ENCODE results near the gene STN1.

DNA sequence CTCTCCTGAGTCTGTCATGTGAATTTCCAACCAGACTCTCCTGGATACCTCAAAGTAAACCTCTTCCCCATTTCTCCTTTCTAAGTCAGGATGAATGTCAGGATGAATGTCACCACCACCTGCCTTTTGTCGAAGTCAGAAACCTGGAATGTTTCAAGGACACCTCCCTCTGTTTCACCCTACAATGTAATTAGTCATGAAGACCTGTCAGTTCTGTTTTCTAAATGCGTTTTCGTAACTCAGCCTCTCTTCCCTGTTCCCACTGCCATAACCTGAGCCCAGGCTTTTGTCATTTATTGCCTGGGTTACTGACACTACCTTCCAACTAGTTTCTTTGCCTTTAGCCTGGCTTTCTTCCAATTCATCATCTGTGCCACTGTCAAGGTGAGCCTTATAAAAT, 5.5 kb upstream of the STN1 start:
- TF ChIP-seq, protein P1, sequence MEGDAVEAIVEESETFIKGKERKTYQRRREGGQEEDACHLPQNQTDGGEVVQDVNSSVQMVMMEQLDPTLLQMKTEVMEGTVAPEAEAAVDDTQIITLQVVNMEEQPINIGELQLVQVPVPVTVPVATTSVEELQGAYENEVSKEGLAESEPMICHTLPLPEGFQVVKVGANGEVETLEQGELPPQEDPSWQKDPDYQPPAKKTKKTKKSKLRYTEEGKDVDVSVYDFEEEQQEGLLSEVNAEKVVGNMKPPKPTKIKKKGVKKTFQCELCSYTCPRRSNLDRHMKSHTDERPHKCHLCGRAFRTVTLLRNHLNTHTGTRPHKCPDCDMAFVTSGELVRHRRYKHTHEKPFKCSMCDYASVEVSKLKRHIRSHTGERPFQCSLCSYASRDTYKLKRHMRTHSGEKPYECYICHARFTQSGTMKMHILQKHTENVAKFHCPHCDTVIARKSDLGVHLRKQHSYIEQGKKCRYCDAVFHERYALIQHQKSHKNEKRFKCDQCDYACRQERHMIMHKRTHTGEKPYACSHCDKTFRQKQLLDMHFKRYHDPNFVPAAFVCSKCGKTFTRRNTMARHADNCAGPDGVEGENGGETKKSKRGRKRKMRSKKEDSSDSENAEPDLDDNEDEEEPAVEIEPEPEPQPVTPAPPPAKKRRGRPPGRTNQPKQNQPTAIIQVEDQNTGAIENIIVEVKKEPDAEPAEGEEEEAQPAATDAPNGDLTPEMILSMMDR (IDR thresholded peaks at IDR 0.05), result no peak
- no peak for TF ChIP-seq REST (IDR thresholded peaks at IDR 0.05; ENCODE audit: insufficient read depth in 1 of 2, low read depth in 2 of 2, low read length in 1 of 2)
